IMR-90 (cell line): ENCODE measurements around the gene SRP9. TPM values are rescaled to one million over a fixed set of nuclear protein-coding genes. Genes with fewer than 3 reads are reported as not detected.

ENCODE experiments used
- ATAC-seq: fragments of 200-7000 bp; cut with Tn5 transposase; 2 replicates; pipeline ENCODE4 v1.9.1; 2020; ENCODE audit warnings: low read depth, mild to moderate bottlenecking, moderate library complexity
- BruUV-seq: library from RNA; stranded (reverse); fragments of 400-500 nt; replicated peaks from 2 replicates; lab custom pipeline; 2021; lab: Mats Ljungman, UMichigan
- CTCF ChIA-PET: fragments of 300-600 bp; formaldehyde crosslinking; extraction: SDS; loops from one replicate; lab custom pipeline; 2021; ENCODE audit warnings: antibody characterized with exemption; lab: Yijun Ruan, JAX
- POLR2A ChIA-PET: fragments of 300-600 bp; sonication (Branson Sonifier 250); formaldehyde crosslinking; loops from one replicate; lab custom pipeline; 2022; ENCODE audit warnings: antibody characterized with exemption; ENCODE audit not compliant: unreplicated experiment; lab: Charles Lee
- DNase-seq: peaks from one replicate; pipeline ENCODE4 v3.0.0; 2013
- H2AFZ ChIP-seq: replicated peaks from 2 replicates; pipeline ENCODE3; 2013; ENCODE audit warnings: low read length, mild to moderate bottlenecking; ENCODE audit not compliant: poor library complexity
- H2AK5ac ChIP-seq: 2 replicates; pipeline ENCODE4 v1.6.1; 2013; ENCODE audit warnings: low read depth, low read length, inconsistent platforms
- H2AK9ac ChIP-seq: replicated peaks from 2 replicates; pipeline ENCODE3; 2013; ENCODE audit warnings: mild to moderate bottlenecking, low read depth, low read length, moderate library complexity; ENCODE audit not compliant: poor library complexity
- H2BK120ac ChIP-seq: 2 replicates; pipeline ENCODE4 v1.6.1; 2013; ENCODE audit warnings: low read depth, low read length, inconsistent platforms
- H2BK15ac ChIP-seq: 3 replicates; pipeline ENCODE4 v1.6.1; 2013; ENCODE audit warnings: low read depth, low read length, inconsistent platforms
- H2BK20ac ChIP-seq: 2 replicates; pipeline ENCODE4 v1.6.1; 2013; ENCODE audit warnings: low read depth, mild to moderate bottlenecking, inconsistent platforms, low read length, moderate library complexity
- H2BK5ac ChIP-seq: 2 replicates; pipeline ENCODE4 v1.6.1; 2013; ENCODE audit warnings: mild to moderate bottlenecking, low read depth, low read length, inconsistent platforms; ENCODE audit not compliant: poor library complexity, severe bottlenecking
- H3K14ac ChIP-seq: replicated peaks from 2 replicates; pipeline ENCODE4 v1.6.1; 2013; ENCODE audit warnings: low read depth, low read length, inconsistent platforms
- H3K18ac ChIP-seq: 2 replicates; pipeline ENCODE4 v1.6.1; 2013; ENCODE audit warnings: low read depth, low read length, control low read depth
- H3K23ac ChIP-seq: 2 replicates; pipeline ENCODE4 v1.6.1; 2013; ENCODE audit warnings: low read depth, low read length, inconsistent platforms
- H3K27ac ChIP-seq: 2 replicates; pipeline ENCODE4 v1.5.1; 2013; ENCODE audit warnings: mild to moderate bottlenecking, control low read depth, low read length; ENCODE audit not compliant: insufficient read depth
- H3K27me3 ChIP-seq: 2 replicates; pipeline ENCODE4 v1.6.1; 2013; ENCODE audit warnings: low read length; ENCODE audit not compliant: control insufficient read depth, insufficient read depth
- H3K36me3 ChIP-seq: 2 replicates; pipeline ENCODE4 v1.6.1; 2013; ENCODE audit warnings: low read length, mixed read lengths; ENCODE audit not compliant: control insufficient read depth, insufficient read depth
- H3K4ac ChIP-seq: 2 replicates; pipeline ENCODE4 v1.6.1; 2013; ENCODE audit warnings: low read depth, low read length, inconsistent platforms
- H3K4me1 ChIP-seq: 2 replicates; pipeline ENCODE4 v1.6.1; 2013; ENCODE audit warnings: low read length, mixed read lengths; ENCODE audit not compliant: control insufficient read depth, insufficient read depth
- H3K4me2 ChIP-seq: 2 replicates; pipeline ENCODE4 v1.6.1; 2013; ENCODE audit warnings: low read depth, mild to moderate bottlenecking, control low read depth, low read length, moderate library complexity
- H3K4me3 ChIP-seq: 2 replicates; pipeline ENCODE4 v1.5.1; 2013; ENCODE audit warnings: low read depth, mild to moderate bottlenecking, control low read depth, low read length, moderate library complexity; ENCODE audit not compliant: insufficient read depth
- H3K56ac ChIP-seq: 2 replicates; pipeline ENCODE4 v1.6.1; 2013; ENCODE audit warnings: low read length, inconsistent platforms; ENCODE audit not compliant: insufficient read depth; ENCODE audit errors: extremely low read depth
- H3K79me1 ChIP-seq, 2 experiments: 2 replicates each; pipeline ENCODE4 v1.6.1; 2013; ENCODE audit warnings: low read length in 2 of 2, inconsistent platforms in 1 of 2, low read depth in 1 of 2
- H3K9ac ChIP-seq: 2 replicates; pipeline ENCODE4 v1.6.1; 2013; ENCODE audit warnings: low read depth, low read length, control low read depth
- H3K9me1 ChIP-seq: 2 replicates; pipeline ENCODE4 v1.6.1; 2013; ENCODE audit warnings: low read length, inconsistent platforms; ENCODE audit not compliant: insufficient read depth
- H3K9me3 ChIP-seq: 2 replicates; pipeline ENCODE4 v1.6.1; 2013; ENCODE audit warnings: low read length; ENCODE audit not compliant: control insufficient read depth, insufficient read depth
- H4K20me1 ChIP-seq: 2 replicates; pipeline ENCODE4 v1.6.1; 2013; ENCODE audit warnings: low read length, inconsistent platforms; ENCODE audit not compliant: insufficient read depth
- H4K5ac ChIP-seq: 2 replicates; pipeline ENCODE4 v1.6.1; 2013; ENCODE audit warnings: mild to moderate bottlenecking, low read depth, low read length, control low read depth
- H4K8ac ChIP-seq, 2 experiments: 2 replicates each; pipeline ENCODE4 v1.6.1; 2013; ENCODE audit warnings: low read depth in 2 of 2, low read length in 2 of 2, control low read depth in 1 of 2, inconsistent platforms in 1 of 2
- H4K91ac ChIP-seq: 2 replicates; pipeline ENCODE4 v1.6.1; 2013; ENCODE audit warnings: low read depth, low read length, inconsistent platforms; ENCODE audit not compliant: insufficient read depth
- CEBPB ChIP-seq: IDR thresholded peaks from 2 replicates; pipeline ENCODE4 v1.6.1; 2012; ENCODE audit warnings: low read depth, low read length, improper control_type of control experiment
- CHD1 ChIP-seq: IDR thresholded peaks from 2 replicates; pipeline ENCODE4 v1.6.1; 2012; ENCODE audit warnings: low read depth, low read length, improper control_type of control experiment
- ELK1 ChIP-seq: fragments of 150-350 bp; IDR thresholded peaks from 2 replicates; pipeline ENCODE4 v1.6.1; 2016; ENCODE audit warnings: low read depth, mild to moderate bottlenecking, low read length, moderate library complexity, borderline replicate concordance
- FOS ChIP-seq: fragments of 150-350 bp; IDR thresholded peaks from 2 replicates; pipeline ENCODE4 v1.6.1; 2016; ENCODE audit warnings: low read depth, low read length
- MAFK ChIP-seq: IDR thresholded peaks from 2 replicates; pipeline ENCODE4 v1.6.1; 2012; ENCODE audit warnings: low read depth, low read length, improper control_type of control experiment
- MAZ ChIP-seq: IDR thresholded peaks from 2 replicates; pipeline ENCODE4 v1.6.1; 2012; ENCODE audit warnings: low read depth, mild to moderate bottlenecking, low read length, improper control_type of control experiment, moderate library complexity, borderline replicate concordance
- MXI1 ChIP-seq: IDR thresholded peaks from 2 replicates; pipeline ENCODE4 v1.6.1; 2012; ENCODE audit warnings: low read depth, mild to moderate bottlenecking, low read length, moderate library complexity, borderline replicate concordance
- POLR2A ChIP-seq: IDR thresholded peaks from 2 replicates; pipeline ENCODE4 v1.6.1; 2012; ENCODE audit warnings: mild to moderate bottlenecking, low read depth, low read length
- RAD21 ChIP-seq: IDR thresholded peaks from 2 replicates; pipeline ENCODE4 v1.6.1; 2012; ENCODE audit warnings: low read length, improper control_type of control experiment
- RCOR1 ChIP-seq: IDR thresholded peaks from 2 replicates; pipeline ENCODE4 v1.6.1; 2012; ENCODE audit warnings: mild to moderate bottlenecking, low read length, improper control_type of control experiment; ENCODE audit not compliant: insufficient replicate concordance
- RFX5 ChIP-seq: IDR thresholded peaks from 2 replicates; pipeline ENCODE4 v1.8.0; 2012; ENCODE audit warnings: low read depth, mild to moderate bottlenecking, low read length, moderate library complexity
- WGBS, 2 experiments: methylation state at CpG; one replicate each; pipeline versions ENCODE4 v1.1.5 to v1.1.7; 2013; ENCODE audit warnings: missing lambda C conversion rate in 2 of 2; ENCODE audit not compliant: insufficient read length in 1 of 2; ENCODE audit errors: extremely low coverage in 2 of 2; 5-methylcytosine and 5-hydroxymethylcytosine counted together
- dilution Hi-C: fragments of 300-500 bp; cut with HindIII; formaldehyde crosslinking; loops from one replicate; pipeline ENCODE4 v1.14.3; 2018; ENCODE audit warnings: low sequenced_read_pairs; ENCODE audit not compliant: unreplicated experiment
- in situ Hi-C: fragments of 300-500 bp; cut with MboI; formaldehyde crosslinking; loops from 3 replicates; pipeline ENCODE4 v1.14.3; 2019; ENCODE audit warnings: low sequenced_read_pairs, inconsistent platforms, mixed read lengths
- intact Hi-C: fragments of 100-400 bp; cut with micrococcal nuclease; formaldehyde crosslinking; loops from 2 replicates; pipeline ENCODE4 v1.10.0; 2022
- polyA plus RNA-seq, 3 experiments: library from polyadenylated mRNA; depleted of rRNA; stranded (reverse); fragments of >200 nt; gene quantifications; 2 replicates each; pipeline ENCODE4 v1.2.3, GENCODE V29; 2012; ENCODE audit warnings: low replicate concordance in 1 of 3
- total RNA-seq: library from RNA; depleted of rRNA; stranded (reverse); fragments of >200 nt; gene quantifications from 2 replicates; pipeline ENCODE4 v1.2.3, GENCODE V29; 2012
- TF ChIP-seq, protein P1 (sequence below): fragments of 150-350 bp; IDR thresholded peaks from 2 replicates; pipeline ENCODE4 v1.6.1; 2017; ENCODE audit warnings: mild to moderate bottlenecking, antibody characterized with exemption, low read length, low read depth

SRP9 gene
- total and polyA plus RNA-seq, 2 of the 4 experiments (the other 2 are of a cell fraction) = 230 to 295 TPM

- Histone ChIP-seq H2BK120ac (peak overlapping the region; percentile 61), H3K36me3 (no peaks in the 10 kb centered on the region), H3K9me3 (no peaks in the 10 kb centered on the region), H3K9ac (peak overlapping the region; percentile 13; the same call in 1 of the 2 replicates), H3K4me2 (peak overlapping the region; percentile 15; the same call in 1 of the 2 replicates), H3K27ac (peak overlapping the region; percentile 85; the same call in 1 of the 2 replicates), H2BK5ac (peak overlapping the region; percentile 44), H2BK20ac (peak overlapping the region; percentile 64), H2AFZ (no peak overlapping the region), H2AK5ac (peak overlapping the region; percentile 47; the same call in 1 of the 2 replicates), H4K91ac (peak overlapping the region; percentile 72), H3K18ac (peak overlapping the region; percentile 53), H3K4me1 (peaks cover 35% of the 10 kb centered on the region), H2AK9ac (no peak overlapping the region), H2BK15ac (peak overlapping the region; percentile 41; the same call in 2 of the 3 replicates), H3K56ac (no peak overlapping the region), H3K14ac (0 out of 2 replicates have a peak overlapping the region, but pooled peaks have one; percentile 55), H3K27me3 (no peaks in the 10 kb centered on the region), H3K79me1 (no peaks in the 10 kb centered on the region), H4K8ac (peak overlapping the region; percentile 27 to 46; a peak in 2 of 4 replicates), H3K4me3 (no peak overlapping the region), H4K20me1 (peaks cover 4% of the 10 kb centered on the region; the same call in 1 of the 2 replicates), H3K23ac (peak overlapping the region; percentile 37; the same call in 1 of the 2 replicates), H3K4ac (peak overlapping the region; percentile 88), H3K9me1 (peaks cover 25% of the 10 kb centered on the region), H4K5ac (no peak overlapping the region; the same call in none of the 2 replicates)
- DNase-seq (no peak), ATAC-seq (no peak)
- intact Hi-C loops = no loop called here
- in situ Hi-C loops = loop anchor here (5.0 kb wide), 1 partner anchor 119 kb away; no protein-coding TSS in a partner anchor
- TF ChIP-seq ELK1 (no peak), CEBPB (no peak), FOS (no peak), RFX5 (no peak), RAD21 (no peak), POLR2A (no peak), MAFK (no peak), RCOR1 (no peak), MXI1 (no peak), CHD1 (no peak), MAZ (no peak)
- TF ChIP-seq, protein P1, sequence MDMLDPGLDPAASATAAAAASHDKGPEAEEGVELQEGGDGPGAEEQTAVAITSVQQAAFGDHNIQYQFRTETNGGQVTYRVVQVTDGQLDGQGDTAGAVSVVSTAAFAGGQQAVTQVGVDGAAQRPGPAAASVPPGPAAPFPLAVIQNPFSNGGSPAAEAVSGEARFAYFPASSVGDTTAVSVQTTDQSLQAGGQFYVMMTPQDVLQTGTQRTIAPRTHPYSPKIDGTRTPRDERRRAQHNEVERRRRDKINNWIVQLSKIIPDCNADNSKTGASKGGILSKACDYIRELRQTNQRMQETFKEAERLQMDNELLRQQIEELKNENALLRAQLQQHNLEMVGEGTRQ = no peak
- ChIA-PET CTCF (interaction anchor here (2.0 kb wide), 1 partner anchor 291 kb away, joined by 5 read pairs; no protein-coding TSS in a partner anchor), POLR2A (no interaction called here)
- WGBS, 2 experiments = 93% methylated on average over 3 of the region's 6 CpGs; no CpG with 5 or more reads in 1 of the 2 experiments
- dilution Hi-C loops = no loop called here
- BruUV-seq = no TSS peak
Measured at GRCh38 chr1:225765982-225766674, 11.5 kb upstream of the SRP9 start.
